PC-3 (cell line): ENCODE results near the gene MSRB2. TPM values are rescaled to one million over a fixed set of nuclear protein-coding genes. Genes with fewer than 3 reads are reported as not detected.

Experiments
- ATAC-seq: fragments of 200-7000 bp; cut with Tn5 transposase; 2 replicates; pipeline ENCODE4 v1.9.1; 2020; ENCODE audit warnings: mild to moderate bottlenecking, moderate library complexity
- Bru-seq: library from RNA; stranded (reverse); fragments of 400-500 nt; gene quantifications from one replicate; lab custom pipeline; 2021; lab: Mats Ljungman, UMichigan
- BruChase-seq, 2 experiments: library from RNA; stranded (reverse); fragments of 400-500 nt; gene quantifications; one replicate each; lab custom pipeline; 2021; lab: Mats Ljungman, UMichigan
- BruUV-seq: library from RNA; stranded (reverse); fragments of 400-500 nt; replicated peaks from 2 replicates; lab custom pipeline; 2021; lab: Mats Ljungman, UMichigan
- CTCF ChIA-PET: fragments of 300-600 bp; sonication (Branson Sonifier 250); formaldehyde crosslinking; loops from one replicate; lab custom pipeline; 2022; ENCODE audit warnings: antibody characterized with exemption; lab: Charles Lee
- POLR2A ChIA-PET: fragments of 300-600 bp; sonication (Branson Sonifier 250); formaldehyde crosslinking; loops from one replicate; lab custom pipeline; 2022; ENCODE audit warnings: antibody characterized with exemption; ENCODE audit not compliant: unreplicated experiment; lab: Charles Lee
- DNase-seq: peaks from one replicate; pipeline ENCODE4 v3.0.0-alpha.2; 2015
- H2AFZ ChIP-seq: fragments of 300-600 bp; sonication (generic); 2 replicates; pipeline ENCODE4 v1.6.0; 2016; ENCODE audit warnings: antibody characterized with exemption, low read length
- H3F3A ChIP-seq: fragments of 300-600 bp; sonication (generic); one replicate; pipeline ENCODE4 v1.6.0; 2017; ENCODE audit warnings: antibody characterized with exemption, low read length, control low read depth, mild to moderate bottlenecking; ENCODE audit not compliant: unreplicated experiment
- H3K27ac ChIP-seq: fragments of 300-600 bp; sonication (generic); 2 replicates; pipeline ENCODE4 v1.5.1; 2016; ENCODE audit warnings: mild to moderate bottlenecking, low read length
- H3K27me3 ChIP-seq: fragments of 300-600 bp; sonication (generic); 2 replicates; pipeline ENCODE4 v1.6.1; 2016; ENCODE audit warnings: low read length, mixed read lengths
- H3K36me3 ChIP-seq: fragments of 300-600 bp; sonication (generic); 2 replicates; pipeline ENCODE4 v1.6.1; 2016; ENCODE audit warnings: low read depth, mixed run types, low read length, mixed read lengths
- H3K4me1 ChIP-seq: fragments of 300-600 bp; sonication (generic); 2 replicates; pipeline ENCODE4 v1.5.1; 2016; ENCODE audit warnings: low read length; ENCODE audit not compliant: insufficient read depth
- H3K4me2 ChIP-seq: fragments of 300-600 bp; sonication (generic); 2 replicates; pipeline ENCODE4 v1.6.0; 2016; ENCODE audit warnings: low read length
- H3K4me3 ChIP-seq: fragments of 300-600 bp; sonication (generic); 2 replicates; pipeline ENCODE4 v1.5.1; 2016; ENCODE audit warnings: mild to moderate bottlenecking, low read length, mixed read lengths
- H3K79me2 ChIP-seq: fragments of 300-600 bp; sonication (generic); 2 replicates; pipeline ENCODE4 v1.6.1; 2017; ENCODE audit warnings: low read length, mixed read lengths
- H3K9ac ChIP-seq: fragments of 300-600 bp; sonication (generic); 2 replicates; pipeline ENCODE4 v1.6.0; 2016; ENCODE audit warnings: mild to moderate bottlenecking, low read length
- H3K9me2 ChIP-seq: fragments of 300-600 bp; sonication (generic); replicated peaks from 2 replicates; pipeline ENCODE4 v1.6.1; 2016; ENCODE audit warnings: mixed run types, low read length, mixed read lengths
- H3K9me3 ChIP-seq: fragments of 300-600 bp; sonication (generic); 2 replicates; pipeline ENCODE4 v1.6.1; 2016; ENCODE audit warnings: low read length, mixed read lengths
- H4K20me1 ChIP-seq: fragments of 300-600 bp; sonication (generic); 2 replicates; pipeline ENCODE4 v1.6.1; 2016; ENCODE audit warnings: low read length, mixed read lengths
- EZH2 ChIP-seq: fragments of 300-600 bp; sonication (generic); IDR thresholded peaks from one replicate; pipeline ENCODE4 v1.6.1; 2017; ENCODE audit warnings: antibody characterized with exemption, mild to moderate bottlenecking, low read length; ENCODE audit not compliant: unreplicated experiment
- EZH2phosphoT487 ChIP-seq: fragments of 300-600 bp; sonication (generic); IDR thresholded peaks from 2 replicates; pipeline ENCODE4 v1.6.1; 2018; ENCODE audit warnings: mild to moderate bottlenecking, antibody characterized with exemption, low read length, borderline replicate concordance
- intact Hi-C: fragments of 100-400 bp; cut with micrococcal nuclease; formaldehyde crosslinking; loops from 2 replicates; pipeline ENCODE4 v1.9.0; 2023
- long read RNA-seq: library from polyadenylated mRNA; unstranded; transcript quantifications from one replicate; pipeline ENCODE4 v2.0.0, GENCODE V29; 2021; ENCODE audit not compliant: unreplicated experiment
- total RNA-seq: library from RNA; depleted of rRNA; stranded (reverse); fragments of >200 nt; gene quantifications from 2 replicates; pipeline ENCODE4 v1.2.3, GENCODE V29; 2014; rRNA removed
- TF ChIP-seq, protein P1 (sequence below): fragments of 300-600 bp; sonication (generic); conservative IDR thresholded peaks from 2 replicates; pipeline ENCODE4 v1.5.1; 2017; ENCODE audit warnings: antibody characterized with exemption, low read depth, mild to moderate bottlenecking, low read length

Gene MSRB2
- total RNA-seq (14.3 and 18.8 TPM in 2 replicates), Bru-seq, nascent RNA (percentile 50 among the genes with signal in this experiment), BruChase-seq, experiment 1, labeled RNA remaining after a 6-hour chase (percentile 38 among the genes with signal in this experiment), BruChase-seq, experiment 2, labeled RNA remaining after a 2-hour chase (percentile 48 among the genes with signal in this experiment)
- long read RNA-seq, transcript MSRB2-201 (5 exons, 1,803 nt): major isoform, 17 of 23 reads
- long read RNA-seq, partial matches to known transcripts: 2 of 23 reads
- long read RNA-seq, other reads (novel, unspliced or antisense): 2 of 23 reads

DNA sequence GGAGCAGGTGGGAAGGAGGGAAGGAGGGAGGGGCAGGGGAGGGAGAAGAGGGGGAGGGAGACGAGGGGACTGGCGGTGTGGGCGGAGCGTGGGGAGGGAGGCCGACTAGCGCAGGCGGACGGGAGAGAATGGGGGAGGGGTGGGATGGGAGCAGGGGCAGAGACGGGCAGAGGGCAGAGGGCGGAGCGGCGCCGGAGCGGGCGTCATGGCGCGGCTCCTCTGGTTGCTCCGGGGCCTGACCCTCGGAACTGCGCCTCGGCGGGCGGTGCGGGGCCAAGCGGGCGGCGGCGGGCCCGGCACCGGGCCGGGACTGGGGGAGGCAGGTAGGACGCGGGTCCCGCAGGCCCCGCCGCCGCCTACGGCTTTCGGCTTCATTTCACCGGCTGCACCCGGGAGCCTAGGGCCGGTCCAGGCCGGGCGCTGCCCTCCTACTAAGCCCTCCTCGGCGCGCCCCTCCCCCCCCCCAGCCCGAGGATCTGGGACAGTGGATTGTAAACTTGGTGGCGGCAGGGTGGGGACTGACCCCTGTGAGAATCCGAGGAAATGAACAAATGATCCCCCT is at the start of gene MSRB2:
Gene MSRB2 (plus strand): TSS at position 176 of the 562 bp plus-strand sequence. CDS start 30 bp downstream, at position 206.
- ChIA-PET POLR2A (no interaction called here), CTCF (interaction anchor here (0.7 kb wide), 1 partner anchor 304 kb away, joined by 9 read pairs; no protein-coding TSS in a partner anchor)
- Histone ChIP-seq H3F3A (no peaks in the 10 kb centered on the region), H3K4me3 (peak within 1 kb of the TSS; percentile 86), H3K4me2 (peak within 1 kb of the TSS; percentile 91), H4K20me1 (no peaks in the 10 kb centered on the region), H3K27me3 (no peaks in the 10 kb centered on the region), H2AFZ (peak within 1 kb of the TSS; percentile 94), H3K4me1 (peaks cover 17% of the 10 kb centered on the region), H3K36me3 (no peaks in the 10 kb centered on the region), H3K9ac (peak within 1 kb of the TSS; percentile 84), H3K27ac (peak within 1 kb of the TSS; percentile 30; the same call in 1 of the 2 replicates), H3K9me2 (no peaks in the 10 kb centered on the region), H3K9me3 (no peaks in the 10 kb centered on the region), H3K79me2 (peaks cover 16% of the 10 kb centered on the region)
- TF ChIP-seq EZH2 (no peak), EZH2phosphoT487 (no peak)
- TF ChIP-seq, protein P1, sequence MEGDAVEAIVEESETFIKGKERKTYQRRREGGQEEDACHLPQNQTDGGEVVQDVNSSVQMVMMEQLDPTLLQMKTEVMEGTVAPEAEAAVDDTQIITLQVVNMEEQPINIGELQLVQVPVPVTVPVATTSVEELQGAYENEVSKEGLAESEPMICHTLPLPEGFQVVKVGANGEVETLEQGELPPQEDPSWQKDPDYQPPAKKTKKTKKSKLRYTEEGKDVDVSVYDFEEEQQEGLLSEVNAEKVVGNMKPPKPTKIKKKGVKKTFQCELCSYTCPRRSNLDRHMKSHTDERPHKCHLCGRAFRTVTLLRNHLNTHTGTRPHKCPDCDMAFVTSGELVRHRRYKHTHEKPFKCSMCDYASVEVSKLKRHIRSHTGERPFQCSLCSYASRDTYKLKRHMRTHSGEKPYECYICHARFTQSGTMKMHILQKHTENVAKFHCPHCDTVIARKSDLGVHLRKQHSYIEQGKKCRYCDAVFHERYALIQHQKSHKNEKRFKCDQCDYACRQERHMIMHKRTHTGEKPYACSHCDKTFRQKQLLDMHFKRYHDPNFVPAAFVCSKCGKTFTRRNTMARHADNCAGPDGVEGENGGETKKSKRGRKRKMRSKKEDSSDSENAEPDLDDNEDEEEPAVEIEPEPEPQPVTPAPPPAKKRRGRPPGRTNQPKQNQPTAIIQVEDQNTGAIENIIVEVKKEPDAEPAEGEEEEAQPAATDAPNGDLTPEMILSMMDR: no peak
- intact Hi-C loops: no loop called here
- no TSS peak for BruUV-seq
- DNase-seq (peak; percentile 81), ATAC-seq (peak; percentile 83)

DNA sequence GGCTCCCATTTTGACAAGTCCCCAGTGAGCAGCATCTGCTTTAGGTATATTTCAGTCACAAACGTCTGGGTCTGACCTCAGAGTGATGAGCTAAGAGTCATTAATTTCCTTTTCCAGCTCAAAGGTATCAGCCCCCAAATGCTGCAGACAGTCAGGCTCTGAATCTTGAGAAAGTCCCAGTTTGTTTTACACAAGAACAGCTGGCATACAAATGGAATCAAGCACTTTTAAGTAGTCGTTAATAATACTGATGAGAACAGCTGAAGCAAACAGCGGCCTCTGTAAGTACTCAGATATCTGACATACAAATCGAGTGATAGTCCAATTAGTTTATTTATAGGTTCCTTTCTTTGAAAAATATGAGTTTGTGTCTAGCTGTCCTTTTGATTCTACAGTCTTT is 49.4 kb upstream of the MSRB2 start:
- H2AFZ ChIP-seq: no peak overlapping the region
- POLR2A ChIA-PET: no interaction called here
- CTCF ChIA-PET: interaction anchor here (0.6 kb wide), 1 partner anchor 1053 kb away, joined by 4 read pairs; no protein-coding TSS in a partner anchor
- ATAC-seq (no peak), DNase-seq (no peak)
- no TSS peak for BruUV-seq
- no peak overlapping the region for H3K4me3 ChIP-seq
- H4K20me1 ChIP-seq: no peaks in the 10 kb centered on the region
- no peaks in the 10 kb centered on the region for H3K36me3 ChIP-seq
- H3F3A ChIP-seq: no peaks in the 10 kb centered on the region
- H3K9ac ChIP-seq: no peak overlapping the region
- no peaks in the 10 kb centered on the region for H3K27me3 ChIP-seq
- intact Hi-C loops: loop anchor here (5.0 kb wide), 1 partner anchor 39 kb away; no protein-coding TSS in a partner anchor
- H3K9me2 ChIP-seq: no peaks in the 10 kb centered on the region
- TF ChIP-seq, protein P1: no peak
- no peak for TF ChIP-seq EZH2phosphoT487
- TF ChIP-seq EZH2: no peak
- no peak overlapping the region for H3K27ac ChIP-seq
- peaks cover 11% of the 10 kb centered on the region for H3K4me1 ChIP-seq
- no peaks in the 10 kb centered on the region for H3K9me3 ChIP-seq
- no peaks in the 10 kb centered on the region for H3K79me2 ChIP-seq
- no peak overlapping the region for H3K4me2 ChIP-seq
